ACC112 (cell line): Measurements from ENCODE around the gene HNRNPUL1.
A peak's percentile ranks its signal among the peaks of the same experiment; 100 is the strongest.
"Not testable (repeated sequence)": the region's sequence is repeated elsewhere in the genome, so short reads cannot be mapped to it uniquely, and the experiment has no call there.

ENCODE experiments used
- H2AFZ ChIP-seq: fragments of 200-600 bp; sonication (generic); one replicate; pipeline ENCODE4 v1.6.0; 2017; ENCODE audit warnings: antibody characterized with exemption, low read length; ENCODE audit not compliant: unreplicated experiment
- H3K27ac ChIP-seq: fragments of 200-600 bp; sonication (generic); 2 replicates; pipeline ENCODE4 v1.5.1; 2014; ENCODE audit warnings: low read depth, mild to moderate bottlenecking, antibody characterized with exemption, low read length, moderate library complexity
- H3K27me3 ChIP-seq: fragments of 200-600 bp; sonication (generic); 2 replicates; pipeline ENCODE4 v1.6.1; 2014; ENCODE audit warnings: mild to moderate bottlenecking, antibody characterized with exemption, low read length, moderate library complexity, mixed read lengths; ENCODE audit not compliant: insufficient read depth
- H3K36me3 ChIP-seq: fragments of 200-600 bp; sonication (generic); 2 replicates; pipeline ENCODE4 v1.6.1; 2016; ENCODE audit warnings: mild to moderate bottlenecking, antibody characterized with exemption, low read length, moderate library complexity, mixed read lengths; ENCODE audit not compliant: insufficient read depth
- H3K4me1 ChIP-seq: fragments of 200-600 bp; sonication (generic); one replicate; pipeline ENCODE4 v1.6.1; 2016; ENCODE audit warnings: low read length, mixed read lengths; ENCODE audit not compliant: insufficient read depth, unreplicated experiment, control insufficient read depth
- H3K4me3 ChIP-seq: fragments of 200-600 bp; sonication (generic); 2 replicates; pipeline ENCODE4 v1.5.1; 2014; ENCODE audit warnings: mild to moderate bottlenecking, low read depth, low read length
- H3K79me2 ChIP-seq: fragments of 200-600 bp; sonication (generic); one replicate; pipeline ENCODE4 v1.6.0; 2016; ENCODE audit warnings: low read length; ENCODE audit not compliant: control insufficient read depth, unreplicated experiment, insufficient read depth

Gene HNRNPUL1

GRCh38 chr19:41339936-41340335 lies 75.8 kb downstream of the HNRNPUL1 start:
- H3K79me2 ChIP-seq = no peaks in the 10 kb centered on the region
- peaks cover 3% of the 10 kb centered on the region for H3K4me1 ChIP-seq
- no peak overlapping the region for H2AFZ ChIP-seq
- no peaks in the 10 kb centered on the region for H3K27me3 ChIP-seq
- peaks cover 5% of the 10 kb centered on the region; the same call in 1 of the 2 replicates for H3K36me3 ChIP-seq
- H3K4me3 ChIP-seq = no peak overlapping the region
- no peak overlapping the region for H3K27ac ChIP-seq

- Histone ChIP-seq H3K4me1 (peaks cover 3% of the 10 kb centered on the region), H3K79me2 (no peaks in the 10 kb centered on the region), H3K4me3 (no peak overlapping the region), H2AFZ (no peak overlapping the region), H3K36me3 (peaks cover 5% of the 10 kb centered on the region; the same call in 1 of the 2 replicates), H3K27ac (no peak overlapping the region), H3K27me3 (no peaks in the 10 kb centered on the region)
Observed at GRCh38 chr19:41341669-41342490, 77.7 kb downstream of the HNRNPUL1 start.

- H3K27ac ChIP-seq = no peak overlapping the region
- H3K36me3 ChIP-seq = peaks cover 9% of the 10 kb centered on the region; the same call in 1 of the 2 replicates
- peaks cover 3% of the 10 kb centered on the region for H3K4me1 ChIP-seq
- no peak overlapping the region for H2AFZ ChIP-seq
- H3K4me3 ChIP-seq = no peak overlapping the region
- peaks cover 4% of the 10 kb centered on the region for H3K79me2 ChIP-seq
- H3K27me3 ChIP-seq = no peaks in the 10 kb centered on the region
Observed at GRCh38 chr19:41344162-41344561, 80.0 kb downstream of the HNRNPUL1 start.

- H3K4me1 ChIP-seq, H2AFZ ChIP-seq, H3K36me3 ChIP-seq, H3K4me3 ChIP-seq, H3K27me3 ChIP-seq, H3K27ac ChIP-seq: not testable (repeated sequence)
- peaks cover 22% of the 10 kb centered on the region for H3K79me2 ChIP-seq
Observed at GRCh38 chr19:41346916-41347315, 82.7 kb downstream of the HNRNPUL1 start.

GRCh38 chr19:41350735-41351338 lies 86.7 kb downstream of the HNRNPUL1 start:
- Histone ChIP-seq H3K79me2 (peaks cover 37% of the 10 kb centered on the region), H3K4me3 (peak overlapping the region; percentile 98), H3K27ac (peak overlapping the region; percentile 55; the same call in 1 of the 2 replicates)

GRCh38 chr19:41351339-41352245 lies 87.4 kb downstream of the HNRNPUL1 start:
- Histone ChIP-seq H3K79me2 (peaks cover 37% of the 10 kb centered on the region), H3K27me3 (no peaks in the 10 kb centered on the region), H3K4me1 (no peaks in the 10 kb centered on the region), H3K36me3 (peaks cover 4% of the 10 kb centered on the region; the same call in 1 of the 2 replicates), H3K4me3 (peak overlapping the region; percentile 98), H2AFZ (no peak overlapping the region), H3K27ac (peak overlapping the region; percentile 55)

More at GRCh38 chr19:41350735-41351338, 86.7 kb downstream of the HNRNPUL1 start:
- Histone ChIP-seq H3K27me3 (no peaks in the 10 kb centered on the region), H3K36me3 (peaks cover 4% of the 10 kb centered on the region; the same call in 1 of the 2 replicates), H3K4me1 (no peaks in the 10 kb centered on the region), H2AFZ (no peak overlapping the region)

- H2AFZ ChIP-seq = no peak overlapping the region
- peaks cover 4% of the 10 kb centered on the region; the same call in 1 of the 2 replicates for H3K36me3 ChIP-seq
- H3K27ac ChIP-seq = peak overlapping the region; percentile 55; the same call in 1 of the 2 replicates
- no peaks in the 10 kb centered on the region for H3K27me3 ChIP-seq
- H3K79me2 ChIP-seq = peaks cover 37% of the 10 kb centered on the region
- no peaks in the 10 kb centered on the region for H3K4me1 ChIP-seq
- H3K4me3 ChIP-seq = peak overlapping the region; percentile 98
Observed at GRCh38 chr19:41352279-41352608, 88.1 kb downstream of the HNRNPUL1 start.

- peak overlapping the region; percentile 98 for H3K4me3 ChIP-seq
- no peak overlapping the region for H2AFZ ChIP-seq
- no peaks in the 10 kb centered on the region for H3K4me1 ChIP-seq
- no peaks in the 10 kb centered on the region for H3K27me3 ChIP-seq
- H3K36me3 ChIP-seq = peaks cover 4% of the 10 kb centered on the region; the same call in 1 of the 2 replicates
- H3K79me2 ChIP-seq = peaks cover 37% of the 10 kb centered on the region
- H3K27ac ChIP-seq = peak overlapping the region; percentile 16; the same call in 1 of the 2 replicates
Observed at GRCh38 chr19:41352609-41353465, 88.7 kb downstream of the HNRNPUL1 start.

GRCh38 chr19:41353466-41354342 lies 89.5 kb downstream of the HNRNPUL1 start, which contains the start of gene TGFB1:
Gene TGFB1, minus strand, starts transcription at chr19:41353922. Its CDS starts 878 bp downstream, at chr19:41353044.
- Histone ChIP-seq H3K4me1 (no peaks in the 10 kb centered on the region), H3K79me2 (peaks cover 37% of the 10 kb centered on the region), H3K4me3 (peak within 1 kb of the TSS; percentile 98), H2AFZ (no peak within 1 kb of the TSS), H3K27ac (peak within 1 kb of the TSS; percentile 16; the same call in 1 of the 2 replicates), H3K36me3 (no peaks in the 10 kb centered on the region), H3K27me3 (no peaks in the 10 kb centered on the region)
